Keratinocyte (primary cell): ENCODE results near the gene ERC2.

ENCODE experiments used
- CTCF ChIP-seq, 3 experiments: IDR thresholded peaks in 1 of 3; conservative IDR thresholded peaks in 1 of 3; optimal IDR thresholded peaks in 1 of 3; 2 replicates in 2 of 3; 3 replicates in 1 of 3; pipeline versions ENCODE3 to v1.5.1; 2011; ENCODE audit warnings: low read length in 3 of 3, mild to moderate bottlenecking in 3 of 3, moderate library complexity in 2 of 3, control low read depth in 1 of 3, inconsistent platforms in 1 of 3; ENCODE audit not compliant: insufficient read depth in 2 of 3; ENCODE audit errors: extremely low read depth in 1 of 3
- EZH2 ChIP-seq: IDR thresholded peaks from one replicate; pipeline ENCODE4 v1.6.1; 2012; ENCODE audit warnings: inconsistent platforms, mild to moderate bottlenecking, low read length, moderate library complexity

DNA sequence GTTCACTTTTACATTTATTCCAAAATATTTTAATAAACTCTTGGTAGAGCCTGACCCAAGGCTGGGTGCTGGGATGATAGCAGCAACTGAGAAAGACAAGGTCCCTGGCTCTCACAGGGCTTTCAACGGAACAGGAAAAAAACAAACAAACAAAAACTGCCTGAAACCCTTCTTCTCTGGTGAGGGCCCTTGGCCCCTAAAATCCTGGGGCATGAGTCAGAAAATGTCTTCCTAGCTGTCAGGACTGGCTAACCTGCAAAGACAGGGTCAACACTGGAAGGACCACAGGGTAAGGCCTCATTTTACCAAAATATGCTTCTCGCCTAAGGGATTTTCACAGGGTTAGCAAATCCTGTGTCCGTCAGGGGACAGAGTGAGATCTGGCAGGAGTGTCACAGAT lies 935.5 kb downstream of the ERC2 start:
- TF ChIP-seq CTCF (optimal IDR thresholded peaks at IDR 0.05 in 1 of 3, IDR thresholded peaks at IDR 0.05 in 1 of 3, conservative IDR thresholded peaks at IDR 0.05 in 1 of 3; ENCODE audit: extremely low read depth in 1 of 3, insufficient read depth in 2 of 3, low read length in 3 of 3) = no peak
- TF ChIP-seq EZH2 = no peak
